ENCODE measurements around the gene CCDC51.

DNA sequence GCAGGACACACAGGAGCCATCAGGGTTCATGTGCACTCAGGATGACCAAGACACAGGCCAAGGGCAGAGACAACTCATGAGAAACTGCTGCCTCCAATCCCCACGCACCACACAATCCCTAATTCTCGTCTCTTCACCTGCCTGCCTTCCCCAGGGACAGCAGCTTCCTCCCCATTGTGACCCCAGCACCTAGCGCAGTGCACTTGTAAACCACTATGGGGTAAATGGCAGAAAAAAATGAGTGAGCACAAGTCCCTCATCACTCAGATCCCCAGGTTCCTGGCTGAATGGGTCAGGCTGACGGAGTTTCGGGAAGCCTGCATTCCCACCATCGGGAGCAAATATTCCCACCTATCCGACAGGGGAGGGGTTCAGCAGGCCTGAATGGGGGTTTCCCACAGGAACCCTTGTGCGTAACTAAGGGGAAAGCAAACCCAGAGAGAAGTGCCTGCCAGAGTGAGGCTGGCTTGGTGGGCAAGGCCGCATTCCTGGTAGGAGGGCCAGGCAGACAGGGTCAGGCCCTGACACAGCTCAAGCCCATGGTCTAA, 28.8 kb downstream of the CCDC51 start:
- TF ChIP-seq, protein P1, sequence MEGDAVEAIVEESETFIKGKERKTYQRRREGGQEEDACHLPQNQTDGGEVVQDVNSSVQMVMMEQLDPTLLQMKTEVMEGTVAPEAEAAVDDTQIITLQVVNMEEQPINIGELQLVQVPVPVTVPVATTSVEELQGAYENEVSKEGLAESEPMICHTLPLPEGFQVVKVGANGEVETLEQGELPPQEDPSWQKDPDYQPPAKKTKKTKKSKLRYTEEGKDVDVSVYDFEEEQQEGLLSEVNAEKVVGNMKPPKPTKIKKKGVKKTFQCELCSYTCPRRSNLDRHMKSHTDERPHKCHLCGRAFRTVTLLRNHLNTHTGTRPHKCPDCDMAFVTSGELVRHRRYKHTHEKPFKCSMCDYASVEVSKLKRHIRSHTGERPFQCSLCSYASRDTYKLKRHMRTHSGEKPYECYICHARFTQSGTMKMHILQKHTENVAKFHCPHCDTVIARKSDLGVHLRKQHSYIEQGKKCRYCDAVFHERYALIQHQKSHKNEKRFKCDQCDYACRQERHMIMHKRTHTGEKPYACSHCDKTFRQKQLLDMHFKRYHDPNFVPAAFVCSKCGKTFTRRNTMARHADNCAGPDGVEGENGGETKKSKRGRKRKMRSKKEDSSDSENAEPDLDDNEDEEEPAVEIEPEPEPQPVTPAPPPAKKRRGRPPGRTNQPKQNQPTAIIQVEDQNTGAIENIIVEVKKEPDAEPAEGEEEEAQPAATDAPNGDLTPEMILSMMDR (IDR thresholded peaks at IDR 0.05) = no peak
- TF ChIP-seq POLR2A (IDR thresholded peaks at IDR 0.05) = no peak
- no peak for TF ChIP-seq POLR2AphosphoS5 (IDR thresholded peaks at IDR 0.05)
